Measurements from ENCODE around the gene AP4B1. TPM values are rescaled to one million over a fixed set of nuclear protein-coding genes. Genes with fewer than 3 reads are reported as not detected.

AP4B1 gene
- total RNA-seq, 1 experiment from 2014 or later: 14.2 TPM

GRCh38 chr1:113943028-113943811 lies 38.6 kb upstream of the AP4B1 start (continued):
- no peak for TF ChIP-seq ZBTB43 (CRISPR knock-in tag; IDR thresholded peaks at IDR 0.05)
- TF ChIP-seq ZNF423 (CRISPR knock-in tag; IDR thresholded peaks at IDR 0.05): no peak
- TF ChIP-seq USF1 (CRISPR knock-in tag; IDR thresholded peaks at IDR 0.05): no peak
- no peak for TF ChIP-seq FOXK1 (CRISPR knock-in tag; IDR thresholded peaks at IDR 0.05)
- no peak for TF ChIP-seq JAZF1 (CRISPR knock-in tag; IDR thresholded peaks at IDR 0.05)
- no peak for TF ChIP-seq ETV6 (CRISPR knock-in tag; IDR thresholded peaks at IDR 0.05)
- no peak for TF ChIP-seq PREB (CRISPR knock-in tag; IDR thresholded peaks at IDR 0.05; ENCODE audit: borderline replicate concordance)
- TF ChIP-seq ZNF138 (CRISPR knock-in tag; conservative IDR thresholded peaks at IDR 0.05): no peak
- TF ChIP-seq CTCF (IDR thresholded peaks at IDR 0.05): no peak

- peaks cover 22% of the 10 kb centered on the region for H3K36me3 Mint-ChIP-seq
- ChIA-PET CTCF (no interaction called here), POLR2A (no interaction called here)
- no peaks in the 10 kb centered on the region for H3K9me3 Mint-ChIP-seq
- no peaks in the 10 kb centered on the region for H3K27me3 Mint-ChIP-seq (ENCODE audit: low read depth)
- no peak for DNase-seq (ENCODE audit: low spot score)
- H3K4me3 Mint-ChIP-seq: no peak overlapping the region
- H3K4me1 Mint-ChIP-seq: peaks cover 27% of the 10 kb centered on the region
- ATAC-seq: no peak
- TF ChIP-seq ZNF416 (CRISPR knock-in tag; IDR thresholded peaks at IDR 0.05) (no peak), TP53 (CRISPR knock-in tag; IDR thresholded peaks at IDR 0.05) (no peak), FOXP4 (CRISPR knock-in tag; IDR thresholded peaks at IDR 0.05) (no peak), ATF3 (CRISPR knock-in tag; conservative IDR thresholded peaks at IDR 0.05) (no peak), KAT7 (CRISPR knock-in tag; IDR thresholded peaks at IDR 0.05; ENCODE audit: borderline replicate concordance) (no peak), SP1 (CRISPR knock-in tag; conservative IDR thresholded peaks at IDR 0.05) (no peak), ZNF317 (CRISPR knock-in tag; IDR thresholded peaks at IDR 0.05; ENCODE audit: borderline replicate concordance, low read depth) (no peak), CBFB (CRISPR knock-in tag; IDR thresholded peaks at IDR 0.05; ENCODE audit: low read depth) (no peak), ZBTB21 (CRISPR knock-in tag; IDR thresholded peaks at IDR 0.05; ENCODE audit: borderline replicate concordance) (no peak), NR2C2 (CRISPR knock-in tag; IDR thresholded peaks at IDR 0.05) (no peak), ZNF219 (CRISPR knock-in tag; IDR thresholded peaks at IDR 0.05; ENCODE audit: borderline replicate concordance) (no peak), ZNF512 (CRISPR knock-in tag; IDR thresholded peaks at IDR 0.05; ENCODE audit: borderline replicate concordance) (no peak), JUN (CRISPR knock-in tag; IDR thresholded peaks at IDR 0.05) (no peak), NR1H2 (CRISPR knock-in tag; IDR thresholded peaks at IDR 0.05) (no peak), MLX (CRISPR knock-in tag; IDR thresholded peaks at IDR 0.05) (no peak), RORB (CRISPR knock-in tag; IDR thresholded peaks at IDR 0.05) (no peak), TEAD4 (CRISPR knock-in tag; IDR thresholded peaks at IDR 0.05) (no peak)
- H3K27ac Mint-ChIP-seq: no peak overlapping the region
These were observed 37.9 kb upstream of the AP4B1 start for GRCh38 chr1:113942527-113942926.
